Activated CD4-positive, alpha-beta T cell treated with anti-CD3 and anti-CD28 coated beads, Interleukin-2, amount 10 ng/mL, durations not matched to agents 24 days and 14 days (primary cell): Measurements from ENCODE around the gene SLC35F1. TPM values are rescaled to one million over a fixed set of nuclear protein-coding genes. Genes with fewer than 3 reads are reported as not detected.
"Not testable (repeated sequence)": the region's sequence is repeated elsewhere in the genome, so short reads cannot be mapped to it uniquely, and the experiment has no call there.

Experiments
- DNase-seq: peaks from one replicate; pipeline ENCODE4 v3.0.0; 2022
- H3K27ac Mint-ChIP-seq: one replicate; pipeline ENCODE4 v1.8.0; 2022; ENCODE audit warnings: mild to moderate bottlenecking, mixed read lengths
- H3K27me3 Mint-ChIP-seq: one replicate; pipeline ENCODE4 v1.8.0; 2022; ENCODE audit warnings: mixed read lengths
- H3K36me3 Mint-ChIP-seq: one replicate; pipeline ENCODE4 v1.8.0; 2022; ENCODE audit warnings: low read depth, mild to moderate bottlenecking, mixed read lengths
- H3K4me1 Mint-ChIP-seq: one replicate; pipeline ENCODE4 v1.8.0; 2021; ENCODE audit warnings: mixed read lengths
- H3K4me3 Mint-ChIP-seq: one replicate; pipeline ENCODE4 v1.8.0; 2022; ENCODE audit warnings: mild to moderate bottlenecking, moderate library complexity, mixed read lengths
- H3K9me3 Mint-ChIP-seq: one replicate; pipeline ENCODE4 v1.8.0; 2021; ENCODE audit warnings: mixed read lengths
- intact Hi-C: fragments of 100-400 bp; cut with micrococcal nuclease; formaldehyde crosslinking; loops from one replicate; pipeline ENCODE4 v1.15.1; 2023
- total RNA-seq: library from RNA; stranded (reverse); gene quantifications from 2 replicates; pipeline ENCODE4 v1.2.3, GENCODE V29; 2022

SLC35F1 gene
- total RNA-seq, 1 donor from 2014 or later = 0.05 TPM

DNA sequence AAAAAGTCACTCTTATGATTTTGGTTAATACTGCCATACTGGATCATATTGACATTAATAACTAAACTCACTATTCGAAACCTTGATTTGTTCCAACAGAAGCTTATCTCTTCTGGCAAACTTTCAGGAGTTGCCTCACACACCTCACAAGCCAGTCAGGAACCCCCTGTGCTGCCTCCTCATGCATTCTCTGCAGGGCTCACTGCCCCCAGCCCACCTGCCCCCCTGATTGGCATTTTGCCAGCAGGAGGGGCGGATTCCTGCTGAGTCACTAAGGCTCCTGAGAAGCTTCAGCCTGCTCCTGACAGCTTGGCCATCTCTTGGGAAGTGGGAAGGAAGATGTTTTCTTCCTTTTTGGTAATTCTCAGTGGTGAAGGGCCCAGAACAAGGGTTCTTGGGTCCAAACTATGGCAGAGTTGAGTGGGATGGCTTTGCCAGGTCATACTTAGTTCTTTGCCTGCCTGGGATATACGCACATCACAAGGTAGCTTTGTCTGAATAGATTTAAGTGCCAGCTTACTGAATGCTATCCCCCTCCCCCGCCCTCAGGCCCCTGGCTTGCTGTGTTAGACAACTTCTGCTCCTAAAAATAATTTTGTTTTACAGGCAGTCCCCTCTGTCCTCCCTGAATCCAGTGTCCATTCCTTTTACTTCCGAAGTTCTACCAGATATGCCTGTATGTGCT, 31.4 kb downstream of the SLC35F1 start:
- Mint-ChIP-seq H3K27me3 (no peaks in the 10 kb centered on the region), H3K4me3 (no peak overlapping the region), H3K36me3 (no peaks in the 10 kb centered on the region), H3K27ac (no peak overlapping the region), H3K9me3 (no peaks in the 10 kb centered on the region), H3K4me1 (no peaks in the 10 kb centered on the region)
- no peak for DNase-seq
- intact Hi-C loops = no loop called here

DNA sequence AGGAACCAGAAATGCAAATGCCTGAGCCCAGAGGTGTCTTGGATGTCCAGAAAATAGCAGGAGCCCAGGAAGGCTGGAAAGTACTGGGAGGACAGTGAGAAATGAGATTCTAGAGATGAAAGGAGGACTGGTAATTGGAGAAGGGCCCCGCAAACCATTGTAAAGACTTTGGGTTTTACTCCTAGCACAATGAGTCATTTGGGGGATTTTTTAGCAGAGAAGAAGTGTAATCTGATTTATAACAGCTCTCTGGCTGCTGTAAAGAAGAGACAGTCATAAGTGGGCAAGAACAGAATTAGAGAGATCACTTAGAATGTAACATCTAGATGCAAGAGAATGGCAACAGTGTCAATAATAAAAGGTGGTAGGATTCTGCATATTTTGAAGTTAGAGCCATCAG, 40.2 kb downstream of the SLC35F1 start:
- DNase-seq = no peak
- Mint-ChIP-seq H3K36me3 (no peaks in the 10 kb centered on the region), H3K4me3 (no peak overlapping the region), H3K27ac (no peak overlapping the region), H3K27me3 (peaks cover 2% of the 10 kb centered on the region), H3K4me1 (no peaks in the 10 kb centered on the region), H3K9me3 (no peaks in the 10 kb centered on the region)
- intact Hi-C loops = no loop called here

DNA sequence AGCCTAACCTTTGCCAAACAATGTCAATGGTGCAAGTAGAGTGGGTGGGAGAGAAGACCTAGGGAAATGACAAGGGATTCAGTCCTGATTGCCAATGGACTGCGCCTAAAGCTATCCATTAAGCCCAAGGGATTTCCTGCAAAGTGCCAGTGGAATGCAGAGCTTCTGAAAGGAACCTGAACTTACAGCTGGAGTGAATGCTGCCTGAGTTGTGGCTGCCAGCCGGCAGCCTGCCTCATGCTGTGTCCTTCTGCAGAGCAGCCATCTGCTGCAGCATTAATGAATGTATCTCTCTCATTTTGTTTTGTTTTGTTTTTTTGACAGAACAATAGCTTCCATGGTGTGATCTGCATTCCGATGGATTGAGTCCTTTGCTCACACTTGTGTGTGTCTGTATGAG, 44.7 kb downstream of the SLC35F1 start:
- Mint-ChIP-seq H3K4me3 (no peak overlapping the region), H3K9me3 (no peaks in the 10 kb centered on the region), H3K4me1 (no peaks in the 10 kb centered on the region), H3K27me3 (peaks cover 4% of the 10 kb centered on the region), H3K36me3 (no peaks in the 10 kb centered on the region), H3K27ac (no peak overlapping the region)
- intact Hi-C loops = no loop called here
- no peak for DNase-seq

- no peaks in the 10 kb centered on the region for H3K36me3 Mint-ChIP-seq
- peaks cover 4% of the 10 kb centered on the region for H3K27me3 Mint-ChIP-seq
- intact Hi-C loops = no loop called here
- H3K4me3 Mint-ChIP-seq = no peak overlapping the region
- H3K4me1 Mint-ChIP-seq = no peaks in the 10 kb centered on the region
- no peaks in the 10 kb centered on the region for H3K9me3 Mint-ChIP-seq
- DNase-seq = no peak
- no peak overlapping the region for H3K27ac Mint-ChIP-seq
Observed at GRCh38 chr6:117955684-117956256, 48.7 kb downstream of the SLC35F1 start.

GRCh38 chr6:117956386-117956785, 49.3 kb downstream of the SLC35F1 start:
- intact Hi-C loops = no loop called here
- H3K9me3 Mint-ChIP-seq = no peaks in the 10 kb centered on the region
- H3K4me1 Mint-ChIP-seq = no peaks in the 10 kb centered on the region
- no peak overlapping the region for H3K4me3 Mint-ChIP-seq
- DNase-seq = no peak
- H3K27ac Mint-ChIP-seq = no peak overlapping the region
- H3K36me3 Mint-ChIP-seq = no peaks in the 10 kb centered on the region
- peaks cover 2% of the 10 kb centered on the region for H3K27me3 Mint-ChIP-seq

GRCh38 chr6:117958536-117958935, 51.5 kb downstream of the SLC35F1 start:
- Mint-ChIP-seq H3K27me3 (no peaks in the 10 kb centered on the region), H3K4me3 (no peak overlapping the region), H3K27ac (no peak overlapping the region), H3K4me1 (no peaks in the 10 kb centered on the region), H3K9me3 (no peaks in the 10 kb centered on the region), H3K36me3 (no peaks in the 10 kb centered on the region)
- intact Hi-C loops = no loop called here
- no peak for DNase-seq

DNA sequence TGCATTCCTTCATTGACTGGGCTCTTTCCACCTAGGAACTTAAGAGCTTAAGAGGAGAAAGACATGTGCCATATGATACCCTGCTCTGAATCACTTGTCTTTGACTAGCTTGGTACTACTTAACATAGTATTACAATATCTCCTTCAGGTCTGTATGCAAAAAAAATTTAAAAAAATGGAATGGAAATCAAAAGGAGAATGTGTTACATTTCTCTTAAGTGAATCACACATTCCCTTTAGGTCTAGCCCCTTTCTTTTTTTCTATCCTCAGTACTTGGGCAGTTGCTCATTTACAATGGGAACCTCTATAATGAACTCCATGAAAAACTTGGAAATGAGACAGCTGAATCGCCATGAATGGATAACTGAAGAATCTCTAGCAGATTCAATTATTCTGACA, 53.8 kb downstream of the SLC35F1 start:
- peaks cover 5% of the 10 kb centered on the region for H3K9me3 Mint-ChIP-seq
- intact Hi-C loops = no loop called here

GRCh38 chr6:117961301-117961700, 54.2 kb downstream of the SLC35F1 start:
- intact Hi-C loops = no loop called here
- Mint-ChIP-seq H3K27me3 (no peaks in the 10 kb centered on the region), H3K4me1 (no peaks in the 10 kb centered on the region), H3K27ac (no peak overlapping the region), H3K9me3 (peaks cover 5% of the 10 kb centered on the region), H3K4me3 (no peak overlapping the region), H3K36me3 (no peaks in the 10 kb centered on the region)
- DNase-seq = no peak

More for the DNA sequence above, 53.8 kb downstream of the SLC35F1 start:
- Mint-ChIP-seq H3K4me1 (no peaks in the 10 kb centered on the region), H3K27me3 (no peaks in the 10 kb centered on the region), H3K4me3 (no peak overlapping the region), H3K27ac (no peak overlapping the region), H3K36me3 (no peaks in the 10 kb centered on the region)
- no peak for DNase-seq

- DNase-seq, H3K36me3 Mint-ChIP-seq, H3K4me1 Mint-ChIP-seq, intact Hi-C loops, H3K4me3 Mint-ChIP-seq, H3K27ac Mint-ChIP-seq, H3K9me3 Mint-ChIP-seq, H3K27me3 Mint-ChIP-seq: not testable (repeated sequence)
Observed at GRCh38 chr6:117965763-117966162, 58.7 kb downstream of the SLC35F1 start.

DNA sequence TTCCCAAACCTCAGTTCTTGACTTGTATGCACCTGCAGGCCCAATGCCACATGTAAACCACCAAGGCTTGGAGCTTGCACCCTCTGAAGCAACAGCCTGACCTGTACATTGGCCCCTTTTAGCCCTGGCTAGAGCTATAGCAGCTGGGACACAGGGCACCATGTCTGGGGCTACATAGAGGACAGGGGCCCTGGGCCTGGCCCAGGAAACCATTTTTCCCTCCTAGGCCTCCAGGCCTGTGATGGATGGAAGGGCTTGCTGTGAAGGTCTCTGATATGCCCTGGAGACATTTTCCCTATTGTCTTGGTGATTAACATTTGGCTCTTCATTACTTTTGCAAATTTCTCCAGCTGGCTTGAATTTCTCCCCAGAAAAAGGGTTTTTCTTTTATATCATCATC, 64.6 kb downstream of the SLC35F1 start:
- no peak for DNase-seq
- Mint-ChIP-seq H3K27me3 (no peaks in the 10 kb centered on the region), H3K4me1 (no peaks in the 10 kb centered on the region), H3K4me3 (no peak overlapping the region), H3K9me3 (no peaks in the 10 kb centered on the region), H3K36me3 (no peaks in the 10 kb centered on the region), H3K27ac (no peak overlapping the region)
- intact Hi-C loops = loop anchor here (10.0 kb wide), 1 partner anchor 1143 kb away; no protein-coding TSS in a partner anchor

DNA sequence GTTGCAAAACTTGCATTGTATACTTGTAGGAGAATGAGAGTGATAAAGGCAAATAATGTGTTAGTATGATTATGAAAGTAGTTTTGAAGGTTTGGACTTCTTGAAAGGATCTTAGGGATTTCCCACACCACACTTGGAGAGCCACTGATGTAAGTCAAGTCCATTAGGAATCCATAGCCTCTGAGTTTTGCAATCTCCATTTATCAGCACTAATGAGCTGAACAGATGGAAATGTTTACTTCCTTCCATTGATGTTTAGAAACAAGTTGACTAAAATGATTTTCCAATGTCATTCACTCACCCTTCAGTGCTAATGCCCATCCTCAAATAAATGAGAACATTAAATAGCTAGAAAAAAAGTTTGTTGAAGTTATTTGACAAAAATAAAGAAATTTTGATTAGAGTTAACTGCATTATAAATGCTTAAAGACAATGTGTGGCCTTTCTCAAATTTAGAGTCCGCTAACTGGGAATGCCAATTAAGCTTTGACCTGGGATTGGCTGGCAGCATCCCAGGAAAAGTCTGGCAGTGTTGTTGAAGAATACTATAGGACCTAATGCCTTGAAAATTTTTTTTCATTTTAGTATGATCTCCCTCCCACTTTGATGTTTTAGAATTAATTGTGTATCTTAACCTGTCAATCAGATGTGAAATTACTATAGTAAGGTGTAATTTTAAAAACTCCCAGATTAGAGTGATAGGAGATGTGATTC, 68.0 kb downstream of the SLC35F1 start:
- H3K9me3 Mint-ChIP-seq = no peaks in the 10 kb centered on the region
- peaks cover 4% of the 10 kb centered on the region for H3K27me3 Mint-ChIP-seq
- no peak for DNase-seq
- intact Hi-C loops = loop anchor here (10.0 kb wide), 1 partner anchor 1140 kb away; no protein-coding TSS in a partner anchor
- no peaks in the 10 kb centered on the region for H3K4me1 Mint-ChIP-seq
- H3K4me3 Mint-ChIP-seq = no peak overlapping the region
- H3K27ac Mint-ChIP-seq = no peak overlapping the region
- no peaks in the 10 kb centered on the region for H3K36me3 Mint-ChIP-seq

GRCh38 chr6:117976030-117976651, 69.1 kb downstream of the SLC35F1 start:
- H3K27me3 Mint-ChIP-seq = peaks cover 10% of the 10 kb centered on the region

DNA sequence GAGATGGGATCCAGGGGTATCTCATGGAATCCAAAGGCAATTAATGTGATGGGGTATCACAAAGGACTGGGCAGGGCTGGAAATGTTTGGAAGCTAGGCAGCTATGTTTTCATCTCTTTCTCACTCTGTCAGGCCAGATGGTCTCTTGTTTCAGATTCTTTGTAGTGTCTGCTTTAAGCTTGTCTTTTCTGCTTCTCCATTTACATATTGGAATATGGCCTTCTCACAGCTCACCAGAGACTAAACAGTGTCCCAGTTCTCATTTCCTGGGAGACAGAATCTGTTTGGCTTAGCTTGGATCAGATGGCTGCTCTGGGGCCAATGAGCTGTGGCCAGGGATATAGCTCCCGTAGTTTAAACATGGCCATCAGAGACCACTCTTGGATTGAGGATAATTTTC, 78.9 kb downstream of the SLC35F1 start:
- no peak overlapping the region for H3K27ac Mint-ChIP-seq
- intact Hi-C loops = no loop called here

More at GRCh38 chr6:117976030-117976651, 69.1 kb downstream of the SLC35F1 start:
- Mint-ChIP-seq H3K4me1 (no peaks in the 10 kb centered on the region), H3K36me3 (no peaks in the 10 kb centered on the region), H3K27ac (no peak overlapping the region), H3K9me3 (no peaks in the 10 kb centered on the region), H3K4me3 (no peak overlapping the region)
- intact Hi-C loops = loop anchor here (10.0 kb wide), 1 partner anchor 1139 kb away; no protein-coding TSS in a partner anchor
- peak; percentile 71 for DNase-seq

DNA sequence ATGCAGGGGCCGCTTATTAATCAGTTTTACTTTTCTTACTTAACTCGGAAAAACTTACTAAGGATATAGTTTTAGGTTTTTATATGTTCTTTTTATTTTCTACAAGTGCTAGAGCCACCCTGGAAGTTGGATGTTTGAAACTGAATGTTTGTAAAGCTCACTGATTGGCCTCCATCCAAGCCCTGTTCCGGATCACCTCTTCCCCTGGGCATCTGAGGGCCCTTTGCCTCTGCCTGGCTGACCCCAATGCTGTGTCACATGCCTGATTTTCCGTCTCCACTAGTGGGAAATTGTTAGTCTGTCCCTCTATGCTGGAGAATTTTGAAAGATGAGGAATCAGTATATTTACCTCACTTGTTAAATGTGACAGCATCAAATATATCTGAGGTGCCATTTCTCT, 79.3 kb downstream of the SLC35F1 start:
- no peaks in the 10 kb centered on the region for H3K36me3 Mint-ChIP-seq
- no peaks in the 10 kb centered on the region for H3K4me1 Mint-ChIP-seq
- H3K9me3 Mint-ChIP-seq = no peaks in the 10 kb centered on the region
- no peak overlapping the region for H3K4me3 Mint-ChIP-seq
- no peak for DNase-seq
- intact Hi-C loops = no loop called here
- no peak overlapping the region for H3K27ac Mint-ChIP-seq
- H3K27me3 Mint-ChIP-seq = no peaks in the 10 kb centered on the region

More for the DNA sequence above, 78.9 kb downstream of the SLC35F1 start:
- DNase-seq = no peak
- Mint-ChIP-seq H3K4me1 (no peaks in the 10 kb centered on the region), H3K4me3 (no peak overlapping the region), H3K9me3 (no peaks in the 10 kb centered on the region), H3K27me3 (peaks cover 3% of the 10 kb centered on the region), H3K36me3 (no peaks in the 10 kb centered on the region)
